GM18868 (cell line): ENCODE data around the gene BBS7.

Experiments used
- ATAC-seq: cut with Tn5 transposase; IDR thresholded peaks from one replicate; pipeline ENCODE4 v1.9.1; 2021; ENCODE audit warnings: mild to moderate bottlenecking, moderate library complexity; ENCODE audit not compliant: unreplicated experiment

Gene BBS7

DNA sequence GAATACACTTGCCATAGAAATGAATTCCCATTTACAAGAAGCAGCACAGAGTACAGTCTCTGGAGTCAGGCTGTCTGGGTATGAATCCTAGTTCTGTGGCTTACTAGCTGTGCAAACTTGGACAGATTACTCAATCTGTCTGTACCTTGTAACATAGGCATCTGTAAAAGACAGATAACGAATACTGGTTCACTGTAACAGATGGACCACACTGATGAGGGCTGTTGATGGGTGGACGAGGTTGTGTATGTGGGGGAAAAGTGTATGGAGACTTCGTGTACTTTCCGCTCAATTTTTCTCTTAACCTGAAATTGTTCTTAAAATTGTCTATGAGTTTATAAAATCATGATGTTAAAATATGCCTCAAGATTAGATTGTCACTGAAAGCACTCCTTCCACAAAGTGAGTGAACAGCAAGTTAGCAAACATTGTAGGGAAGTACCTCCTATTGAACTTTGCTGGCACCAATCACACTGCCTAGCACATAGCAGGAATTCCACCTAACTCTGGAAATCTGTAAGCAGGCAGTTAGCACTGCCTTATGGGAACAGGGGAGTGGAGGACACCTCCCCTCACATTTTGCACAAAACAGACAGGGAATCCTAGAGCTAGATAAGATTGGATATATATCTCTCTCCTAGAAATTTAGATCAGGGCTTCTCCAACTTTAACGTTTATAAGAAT lies 75.6 kb downstream of the BBS7 start:
- no peak for ATAC-seq

DNA sequence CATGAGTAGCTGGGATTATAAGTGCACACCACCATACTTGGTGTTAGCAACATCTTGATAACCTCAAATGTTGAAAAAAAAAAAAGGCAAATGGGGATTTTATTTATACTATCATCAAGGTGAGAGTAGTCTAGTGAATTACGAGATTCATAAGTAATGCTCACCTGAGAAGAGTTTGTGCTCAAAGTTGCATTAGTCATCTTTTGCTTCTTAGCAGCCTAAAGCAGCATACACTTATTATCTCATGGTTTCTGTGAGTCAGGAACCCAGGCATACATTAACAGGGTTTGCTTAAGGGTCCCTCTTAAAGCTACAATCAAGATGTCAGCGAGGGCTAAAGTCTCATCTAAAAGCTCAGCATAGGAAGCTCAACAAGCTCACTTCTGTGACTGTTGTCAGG lies 77.3 kb downstream of the BBS7 start:
- no peak for ATAC-seq

DNA sequence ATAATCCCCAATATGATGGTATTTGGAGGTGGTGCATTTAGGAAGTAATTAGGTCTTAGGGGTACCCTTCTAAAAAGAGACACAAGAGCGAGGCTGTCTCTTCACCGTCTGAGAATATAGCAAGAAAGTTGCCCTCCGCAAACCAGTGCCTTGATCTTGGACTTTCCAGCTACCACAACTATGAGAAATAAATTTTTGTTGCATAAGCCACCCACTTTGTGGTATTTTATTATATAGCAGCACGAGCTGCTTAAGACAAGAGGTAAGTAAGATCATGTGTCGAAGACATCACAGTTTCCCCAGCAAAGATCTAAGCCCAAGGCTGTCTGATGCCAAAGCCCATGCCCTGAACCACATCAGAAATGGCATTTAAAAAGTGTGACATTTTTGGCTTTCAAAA lies 78.8 kb downstream of the BBS7 start:
- no peak for ATAC-seq

DNA sequence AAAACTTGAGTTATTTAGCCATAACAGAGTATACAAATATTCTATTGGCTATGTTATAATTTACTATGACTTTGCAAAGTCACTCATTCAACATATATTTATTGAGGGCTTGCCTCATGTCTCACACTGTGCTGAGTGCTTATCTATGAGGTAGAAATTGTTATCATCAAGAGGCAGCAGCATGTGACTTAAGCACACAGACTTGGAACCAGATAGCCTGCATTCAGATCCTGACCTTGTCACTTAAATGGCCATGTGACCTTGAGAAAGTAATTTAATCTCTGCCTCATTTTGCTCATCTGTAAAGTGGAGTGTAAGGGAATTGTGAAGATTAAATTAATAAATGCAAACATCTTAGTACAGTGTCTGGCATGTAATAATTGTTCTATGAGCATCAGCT lies 79.3 kb downstream of the BBS7 start:
- ATAC-seq, result no peak

DNA sequence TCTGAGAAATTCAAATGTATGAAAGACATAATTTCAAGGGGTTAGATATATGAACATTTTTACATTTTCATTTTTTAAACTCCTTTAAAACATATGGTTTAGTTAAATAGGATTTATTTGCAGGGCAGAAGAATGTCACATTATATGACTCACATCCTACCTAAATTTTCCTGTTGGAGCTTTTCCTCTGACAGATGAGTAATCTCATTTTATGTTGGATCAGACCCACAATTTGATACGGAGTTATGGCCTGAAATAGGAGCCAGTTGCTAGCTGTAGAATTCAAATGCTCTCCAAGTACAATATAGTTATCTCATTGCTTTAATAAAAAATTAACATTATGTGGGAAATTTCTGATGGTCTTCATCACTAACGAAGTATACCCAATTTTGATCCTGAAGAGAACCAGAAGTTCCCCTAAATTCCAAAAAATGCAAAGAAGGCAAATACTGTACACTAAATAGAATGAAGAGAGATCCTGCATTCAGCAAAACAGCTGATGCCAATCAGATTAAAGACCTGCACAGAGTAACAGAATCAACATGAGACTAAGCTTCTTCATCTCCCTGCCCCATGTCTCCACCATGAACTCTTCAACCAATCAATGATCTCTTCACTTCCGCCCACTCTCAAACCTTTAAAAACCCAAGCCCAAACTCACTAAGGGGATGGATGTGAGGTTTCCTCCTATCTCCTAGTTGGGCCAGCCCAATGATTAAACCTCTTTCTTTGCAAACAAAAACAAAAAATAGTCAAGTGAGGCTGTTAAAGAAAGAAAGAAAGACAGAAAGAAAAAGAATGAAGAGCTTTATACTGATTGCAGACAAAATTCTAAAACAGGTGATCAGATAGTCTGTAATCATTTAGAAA lies 80.1 kb downstream of the BBS7 start:
- ATAC-seq, result no peak

- ATAC-seq, result no peak
Observed at GRCh38 chr4:121789455-121789854, 80.8 kb downstream of the BBS7 start.

GRCh38 chr4:121788896-121789295 lies 81.4 kb downstream of the BBS7 start:
- ATAC-seq, result peak; percentile 97

- ATAC-seq, result no peak
Observed at GRCh38 chr4:121786221-121786620, 84.1 kb downstream of the BBS7 start.

DNA sequence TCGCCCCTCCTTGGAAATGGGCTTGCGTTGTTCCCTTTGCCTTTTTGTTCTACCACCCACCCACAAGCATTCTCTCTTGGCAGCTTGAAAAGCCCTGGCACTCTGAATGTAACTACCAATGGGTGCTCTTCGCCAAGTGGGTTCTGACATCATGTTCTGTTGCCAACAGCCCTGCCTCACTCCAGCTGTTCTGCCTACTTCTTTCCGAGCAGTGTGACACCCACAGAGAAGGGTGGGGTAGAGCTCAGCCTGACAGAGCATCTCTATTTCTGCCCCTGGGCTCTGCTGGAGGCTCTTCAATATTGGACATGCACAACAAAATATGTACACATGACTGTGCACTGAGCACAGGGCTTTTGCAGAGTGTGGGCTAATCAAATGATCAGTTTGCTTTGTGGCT lies 84.8 kb downstream of the BBS7 start:
- no peak for ATAC-seq

- no peak for ATAC-seq
Observed at GRCh38 chr4:121784975-121785374, 85.3 kb downstream of the BBS7 start.

DNA sequence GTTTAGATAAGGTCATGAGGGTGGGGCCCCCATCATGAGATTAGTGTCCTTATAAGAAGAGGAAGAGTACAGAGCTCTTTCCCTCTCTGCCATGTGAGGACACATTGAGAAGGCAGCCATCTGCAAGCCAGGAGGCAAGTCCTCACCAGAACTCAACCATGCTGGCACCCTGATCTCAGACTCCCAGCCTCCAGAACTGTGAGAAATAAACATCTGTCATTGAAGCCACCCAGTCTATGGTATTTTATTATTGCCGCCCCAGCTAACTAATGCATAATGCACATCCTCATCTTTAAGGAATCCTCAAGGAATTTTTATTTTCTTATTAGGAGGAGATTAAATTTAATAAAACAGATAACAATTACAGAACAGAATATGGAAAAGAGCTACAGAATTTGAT lies 85.9 kb downstream of the BBS7 start:
- no peak for ATAC-seq

DNA sequence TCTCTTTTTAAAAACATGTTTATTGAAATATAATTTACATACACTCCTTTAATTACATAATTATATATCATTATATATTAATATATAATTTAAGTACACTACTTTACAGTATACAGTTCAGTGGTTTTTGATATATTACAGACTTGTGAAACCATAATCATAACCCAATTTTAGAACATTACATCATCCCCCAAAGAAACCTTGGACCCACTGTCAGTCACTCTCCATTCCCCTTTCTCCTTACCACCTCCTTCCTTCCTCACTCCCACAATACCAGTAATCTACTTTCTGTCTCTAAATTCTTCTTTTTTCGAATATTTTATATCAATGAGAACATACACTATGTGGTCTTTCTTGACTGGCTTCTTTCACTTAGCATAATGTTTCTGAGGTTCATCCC lies 87.1 kb downstream of the BBS7 start:
- ATAC-seq, result no peak

GRCh38 chr4:121778991-121779628 lies 91.2 kb downstream of the BBS7 start:
- no peak for ATAC-seq

DNA sequence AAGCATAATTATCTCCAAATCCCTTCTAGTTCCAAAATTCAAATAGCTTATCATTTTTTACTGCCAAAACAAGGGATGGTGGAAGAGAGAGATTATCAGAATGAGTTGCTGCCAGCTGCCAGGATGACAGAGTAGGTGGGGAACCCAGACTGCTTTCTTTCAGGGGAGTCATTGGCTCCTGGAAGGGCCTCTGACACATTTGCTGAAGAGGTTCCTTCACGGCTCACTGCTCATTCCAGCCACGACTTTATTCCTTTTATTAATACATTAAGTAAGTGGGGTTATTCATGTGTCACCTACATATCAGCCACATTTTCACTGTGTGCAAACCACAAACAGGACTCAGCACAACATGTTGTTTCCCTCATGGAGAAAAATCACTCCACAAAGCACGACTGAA lies 92.6 kb downstream of the BBS7 start:
- peak; percentile 64 for ATAC-seq

GRCh38 chr4:121776610-121777401 lies 93.5 kb downstream of the BBS7 start:
- ATAC-seq, result no peak
